GM23248 (cell line): ENCODE results near the gene ST6GALNAC3.

Source experiments
- EZH2 ChIP-seq: fragments of 200-600 bp; sonication (generic); IDR thresholded peaks from 2 replicates; pipeline ENCODE4 v1.6.1; 2018; ENCODE audit warnings: antibody characterized with exemption, mild to moderate bottlenecking; ENCODE audit not compliant: insufficient read depth, poor library complexity, severe bottlenecking
- EZH2phosphoT487 ChIP-seq: fragments of 200-600 bp; sonication (generic); IDR thresholded peaks from 2 replicates; pipeline ENCODE4 v1.6.1; 2018; ENCODE audit warnings: antibody characterized with exemption, moderate library complexity, mild to moderate bottlenecking, low read depth; ENCODE audit not compliant: insufficient read depth

GRCh38 chr1:76503736-76504135 lies 429.2 kb downstream of the ST6GALNAC3 start:
- TF ChIP-seq EZH2, result no peak
- no peak for TF ChIP-seq EZH2phosphoT487
